Bronchus fibroblast of lung (primary cell): ENCODE measurements around the gene DNAJC3. TPM values are rescaled to one million over a fixed set of nuclear protein-coding genes. Genes with fewer than 3 reads are reported as not detected.

Source experiments
- total RNA-seq: library from RNA; depleted of rRNA; stranded (reverse); fragments of >200 nt; gene quantifications from 2 replicates; pipeline ENCODE4 v1.2.3, GENCODE V29; 2015

DNAJC3 gene, protein sequence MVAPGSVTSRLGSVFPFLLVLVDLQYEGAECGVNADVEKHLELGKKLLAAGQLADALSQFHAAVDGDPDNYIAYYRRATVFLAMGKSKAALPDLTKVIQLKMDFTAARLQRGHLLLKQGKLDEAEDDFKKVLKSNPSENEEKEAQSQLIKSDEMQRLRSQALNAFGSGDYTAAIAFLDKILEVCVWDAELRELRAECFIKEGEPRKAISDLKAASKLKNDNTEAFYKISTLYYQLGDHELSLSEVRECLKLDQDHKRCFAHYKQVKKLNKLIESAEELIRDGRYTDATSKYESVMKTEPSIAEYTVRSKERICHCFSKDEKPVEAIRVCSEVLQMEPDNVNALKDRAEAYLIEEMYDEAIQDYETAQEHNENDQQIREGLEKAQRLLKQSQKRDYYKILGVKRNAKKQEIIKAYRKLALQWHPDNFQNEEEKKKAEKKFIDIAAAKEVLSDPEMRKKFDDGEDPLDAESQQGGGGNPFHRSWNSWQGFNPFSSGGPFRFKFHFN
- 12.9 and 14.6 TPM in 2 replicates for total RNA-seq

DNA sequence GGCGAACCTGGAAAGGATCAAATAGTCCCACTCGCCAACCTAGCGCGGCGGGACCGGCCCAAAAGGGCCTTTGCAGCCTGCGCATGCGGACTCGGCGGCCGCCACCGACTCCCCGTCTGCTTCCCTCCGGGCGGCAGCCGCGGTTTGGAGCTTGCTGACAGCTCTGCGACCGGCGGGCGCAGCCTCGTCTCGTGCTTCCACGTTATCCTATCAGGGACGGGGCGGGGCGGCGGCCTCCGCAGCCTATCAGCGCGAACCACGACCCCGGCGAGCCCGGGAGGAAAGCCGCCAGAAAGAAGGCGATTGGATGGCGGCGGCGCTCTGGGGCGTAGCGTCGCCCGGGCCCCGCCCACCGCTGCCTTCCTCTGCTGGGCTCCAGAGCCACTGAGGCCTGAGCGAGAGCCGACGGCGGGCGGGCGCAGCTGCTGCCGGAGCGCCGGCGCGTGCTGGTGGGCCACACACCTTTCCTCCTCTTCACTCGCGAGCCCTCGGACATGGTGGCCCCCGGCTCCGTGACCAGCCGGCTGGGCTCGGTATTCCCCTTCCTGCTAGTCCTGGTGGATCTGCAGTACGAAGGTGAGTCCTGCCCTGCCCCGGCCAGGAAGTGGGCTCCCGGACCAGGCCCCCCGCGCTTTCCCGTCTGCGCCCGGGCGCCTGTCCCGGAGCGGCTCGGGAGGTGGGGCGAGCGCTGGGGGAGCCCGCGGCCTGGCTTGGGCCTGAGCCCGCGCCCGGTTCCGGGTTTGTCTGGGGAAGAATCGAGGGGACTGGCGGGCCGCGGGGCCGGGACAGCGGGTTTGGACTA lies at the start of gene DNAJC3:
DNAJC3 (plus strand) TSS at position 378 of the 802 bp plus-strand sequence; CDS start at position 495, 117 bp downstream.

DNA sequence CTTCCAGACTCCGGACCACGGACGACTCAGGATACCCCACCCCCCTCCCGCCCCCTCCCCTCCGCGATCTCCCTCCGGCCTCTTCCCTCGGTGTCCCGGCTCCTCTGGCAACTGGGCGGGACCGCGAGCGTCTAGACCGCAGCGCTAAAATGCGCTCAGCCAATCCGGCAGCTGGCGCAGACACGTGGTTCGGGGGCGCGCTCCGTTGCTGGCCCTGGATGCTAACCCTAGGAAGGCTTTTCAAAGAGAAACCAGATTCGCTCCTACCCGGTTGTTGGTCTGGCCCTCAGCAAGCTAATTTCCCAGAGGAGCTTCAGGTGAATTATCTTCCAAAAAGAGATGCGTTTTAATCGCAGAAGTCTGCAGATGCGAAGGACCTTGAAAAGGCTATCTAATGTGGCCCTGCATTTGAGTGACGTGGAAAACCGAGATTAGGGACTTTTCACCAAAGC lies 32.3 kb upstream of the DNAJC3 start, which contains the start of gene DZIP1:
DZIP1 (minus strand) TSS at position 106 of the 452 bp plus-strand sequence. CDS start 2,677 bp downstream, outside the sequence.

Other genes with a start within 250 kb of the DNAJC3 start
- gene CLDN10, start 124.4 kb upstream of the DNAJC3 start, total RNA-seq = not detected in 2 replicates
- gene DZIP1, start 32.4 kb upstream of the DNAJC3 start, total RNA-seq = 23.4 and 24.4 TPM in 2 replicates